GM12878 (cell line): ENCODE data around the gene TRUB1. TPM values are rescaled to one million over a fixed set of nuclear protein-coding genes. Genes with fewer than 3 reads are reported as not detected.

Source experiments
- ATAC-seq: fragments of 200-7000 bp; cut with Tn5 transposase; 3 replicates; pipeline ENCODE4 v1.9.1; 2020; ENCODE audit warnings: mild to moderate bottlenecking, moderate library complexity
- BruUV-seq: library from RNA; stranded (reverse); fragments of 400-500 nt; replicated peaks from 2 replicates; lab custom pipeline; 2021; lab: Mats Ljungman, UMichigan
- CTCF ChIA-PET: fragments of 300-600 bp; sonication (Branson Sonifier 250); formaldehyde crosslinking; extraction: SDS; loops from one replicate; lab custom pipeline; 2021; ENCODE audit warnings: inconsistent platforms; lab: Yijun Ruan, JAX
- POLR2A ChIA-PET: fragments of 350-600 bp; formaldehyde crosslinking; extraction: SDS; loops from one replicate; lab custom pipeline; 2021; ENCODE audit warnings: inconsistent platforms; lab: Charles Lee
- RAD21 ChIA-PET: fragments of 300-600 bp; sonication (Branson Sonifier 250); formaldehyde crosslinking; loops from one replicate; lab custom pipeline; 2023; ENCODE audit warnings: antibody characterized with exemption; ENCODE audit not compliant: unreplicated experiment; lab: Charles Lee
- SMC1A ChIA-PET: fragments of 300-600 bp; sonication (Branson Sonifier 250); formaldehyde crosslinking; loops from one replicate; lab custom pipeline; 2023; ENCODE audit not compliant: unreplicated experiment, uncharacterized antibody; lab: Charles Lee
- DNase-seq: peaks from one replicate; pipeline ENCODE4 v3.0.0-alpha.2; 2011; ENCODE audit warnings: low read depth, low spot score
- FAIRE-seq: peaks from 3 replicates; lab custom pipeline; 2011; peaks lifted over from hg19 to GRCh38; lab: Jason Lieb, UNC
- H2AFZ ChIP-seq: 2 replicates; pipeline ENCODE4 v1.6.0; 2011; ENCODE audit warnings: low read depth, low read length, control low read depth; ENCODE audit not compliant: control insufficient read depth
- H3K27ac ChIP-seq: 2 replicates; pipeline ENCODE4 v1.5.1; 2011; ENCODE audit warnings: control low read depth; ENCODE audit not compliant: control insufficient read depth, insufficient read depth
- H3K27me3 ChIP-seq, 2 experiments: replicated peaks in 1 of 2; 2 replicates each; pipeline versions ENCODE4 v1.6.0 to v1.6.1; 2011; ENCODE audit warnings: low read length in 1 of 2; ENCODE audit not compliant: control insufficient read depth in 2 of 2, insufficient read depth in 2 of 2
- H3K36me3 ChIP-seq, 2 experiments: 2 replicates each; pipeline ENCODE4 v1.5.1; 2011; ENCODE audit warnings: low read length in 1 of 2; ENCODE audit not compliant: control insufficient read depth in 2 of 2, insufficient read depth in 2 of 2
- H3K4me1 ChIP-seq: 2 replicates; pipeline ENCODE4 v1.6.1; 2011; ENCODE audit warnings: mild to moderate bottlenecking, low read length, moderate library complexity, mixed read lengths; ENCODE audit not compliant: control insufficient read depth, insufficient read depth
- H3K4me2 ChIP-seq: 2 replicates; pipeline ENCODE4 v1.6.0; 2011; ENCODE audit warnings: control low read depth; ENCODE audit not compliant: control insufficient read depth, insufficient read depth
- H3K4me3 ChIP-seq: fragments of 200-600 bp; sonication (generic); 2 replicates; pipeline ENCODE4 v1.5.1; 2016
- H3K79me2 ChIP-seq: 2 replicates; pipeline ENCODE4 v1.6.0; 2011; ENCODE audit warnings: low read length; ENCODE audit not compliant: control insufficient read depth, insufficient read depth
- H3K9ac ChIP-seq: 2 replicates; pipeline ENCODE4 v1.8.0; 2011; ENCODE audit warnings: low read length, control low read depth, mixed read lengths; ENCODE audit not compliant: control insufficient read depth, insufficient read depth
- H3K9me3 ChIP-seq: replicated peaks from 3 replicates; pipeline ENCODE4 v1.5.1; 2011; ENCODE audit warnings: mild to moderate bottlenecking, low read length; ENCODE audit not compliant: control insufficient read depth, insufficient read depth
- H4K20me1 ChIP-seq: 2 replicates; pipeline ENCODE4 v1.6.0; 2011; ENCODE audit not compliant: control insufficient read depth, insufficient read depth
- ATF3 ChIP-seq: IDR thresholded peaks from 2 replicates; pipeline ENCODE4 v1.6.1; 2011; ENCODE audit warnings: low read depth, mild to moderate bottlenecking, low read length, moderate library complexity, borderline replicate concordance; ENCODE audit errors: extremely low read depth
- FOXK2 ChIP-seq: fragments of 450-650 bp; IDR thresholded peaks from 2 replicates; pipeline ENCODE4 v1.6.1; 2017; ENCODE audit warnings: mild to moderate bottlenecking, moderate library complexity
- IKZF2 ChIP-seq, 2 experiments: fragments of 450-650 bp; IDR thresholded peaks; 2 replicates each; pipeline ENCODE4 v1.6.1; 2017; ENCODE audit warnings: mild to moderate bottlenecking in 2 of 2, moderate library complexity in 2 of 2
- KLF5 ChIP-seq: fragments of 450-650 bp; IDR thresholded peaks from 2 replicates; pipeline ENCODE4 v1.6.1; 2014; ENCODE audit warnings: mild to moderate bottlenecking; ENCODE audit not compliant: partially characterized antibody
- LARP7 ChIP-seq: fragments of 450-650 bp; IDR thresholded peaks from 2 replicates; pipeline ENCODE4 v1.6.1; 2017; ENCODE audit warnings: mild to moderate bottlenecking
- MYC ChIP-seq: IDR thresholded peaks from 2 replicates; pipeline ENCODE4 v1.6.1; 2011; ENCODE audit warnings: mild to moderate bottlenecking, low read length, moderate library complexity, inconsistent platforms; ENCODE audit not compliant: insufficient read depth, insufficient replicate concordance, insufficient read length, severe bottlenecking
- NKRF ChIP-seq: fragments of 450-650 bp; conservative IDR thresholded peaks from 2 replicates; pipeline ENCODE4 v1.6.1; 2017; ENCODE audit warnings: mild to moderate bottlenecking, moderate library complexity
- RBBP5 ChIP-seq: fragments of 200-600 bp; sonication (generic); conservative IDR thresholded peaks from 2 replicates; pipeline ENCODE4 v1.6.1; 2016
- RELB ChIP-seq: fragments of 450-650 bp; IDR thresholded peaks from 2 replicates; pipeline ENCODE4 v1.6.1; 2017; ENCODE audit warnings: low read depth, mild to moderate bottlenecking, moderate library complexity
- REST ChIP-seq: IDR thresholded peaks from 2 replicates; pipeline ENCODE4 v1.6.1; 2012; ENCODE audit warnings: mild to moderate bottlenecking, low read depth, low read length
- RUNX3 ChIP-seq: IDR thresholded peaks from 2 replicates; pipeline ENCODE4 v1.6.1; 2012; ENCODE audit warnings: low read length, inconsistent platforms
- SMARCA5 ChIP-seq: fragments of 450-650 bp; IDR thresholded peaks from 2 replicates; pipeline ENCODE4 v1.6.1; 2017; ENCODE audit warnings: mild to moderate bottlenecking
- TCF7 ChIP-seq: IDR thresholded peaks from 2 replicates; pipeline ENCODE4 v1.6.1; 2014; ENCODE audit warnings: antibody characterized with exemption, borderline replicate concordance
- USF1 ChIP-seq: IDR thresholded peaks from 2 replicates; pipeline ENCODE4 v1.6.1; 2011; ENCODE audit warnings: borderline replicate concordance, low read depth, mild to moderate bottlenecking, moderate library complexity, mixed read lengths, low read length; ENCODE audit not compliant: insufficient read depth; ENCODE audit errors: extremely low read length
- ZBTB33 ChIP-seq: fragments of 450-650 bp; IDR thresholded peaks from 2 replicates; pipeline ENCODE4 v1.6.1; 2017; ENCODE audit warnings: mild to moderate bottlenecking
- WGBS: methylation state at CpG from one replicate; pipeline ENCODE4 v1.1.6; 2016; ENCODE audit warnings: low lambda C conversion rate; ENCODE audit not compliant: insufficient replicate concordance, insufficient coverage; ENCODE audit errors: missing lambda C conversion rate; 5-methylcytosine and 5-hydroxymethylcytosine counted together
- in situ Hi-C: fragments of 300-500 bp; cut with MboI; formaldehyde crosslinking; loops from 9 replicates; pipeline ENCODE4 v1.14.3; 2018; ENCODE audit warnings: mixed read lengths
- intact Hi-C: fragments of 100-400 bp; cut with micrococcal nuclease; formaldehyde crosslinking; loops from one replicate; pipeline ENCODE4 v1.14.2; 2022; ENCODE audit not compliant: unreplicated experiment
- polyA plus RNA-seq, 11 experiments: library from polyadenylated mRNA; depleted of rRNA in 4 of 11; unstranded in 6 of 11; stranded (reverse) in 5 of 11; fragments of >200 nt; fragmentation: Nextera tagmentation in 4 of 11; fragmentation: Illumina TruSeq in 1 of 11; extraction: Ambion mirVana in 4 of 11; extraction: Trizol in 1 of 11; gene quantifications; 1 replicate in 1 of 11; 2 replicates in 10 of 11; pipeline versions ENCODE4 v1.2.1 to v1.2.3, GENCODE V29; 2011 to 2016; ENCODE audit warnings: inconsistent platforms in 2 of 11, missing spikeins in 2 of 11, low read depth in 1 of 11
- total RNA-seq, 4 experiments: library from RNA; depleted of rRNA in 3 of 4; stranded (reverse); fragments of >200 nt in 3 of 4; fragmentation: Illumina TruSeq in 1 of 4; extraction: Trizol in 1 of 4; gene quantifications; 2 replicates each; pipeline versions ENCODE4 v1.2.1 to v1.2.3, GENCODE V29; 2013 to 2021

TRUB1 gene
- total and polyA plus RNA-seq, 10 of the 15 experiments (the other 5 are each of a cell fraction or from before 2014, with no cell fraction given): 8.1 to 24.0 (median 15.9) TPM

GRCh38 chr10:114912470-114912859 is 25.5 kb upstream of the TRUB1 start:
- Histone ChIP-seq H3K9ac (no peak overlapping the region), H3K4me1 (peaks cover 3% of the 10 kb centered on the region; the same call in 1 of the 2 replicates), H3K36me3 (no peaks in the 10 kb centered on the region), H3K27me3 (no peaks in the 10 kb centered on the region), H3K4me3 (no peak overlapping the region), H3K4me2 (no peak overlapping the region), H3K79me2 (no peaks in the 10 kb centered on the region), H4K20me1 (no peaks in the 10 kb centered on the region), H2AFZ (no peak overlapping the region), H3K27ac (no peak overlapping the region), H3K9me3 (no peaks in the 10 kb centered on the region)
- intact Hi-C loops (no loop called here), in situ Hi-C loops (no loop called here)
- 54% methylated on average over 2 of the region's 2 CpGs for WGBS
- RAD21 ChIA-PET: no interaction called here
- POLR2A ChIA-PET: no interaction called here
- CTCF ChIA-PET: no interaction called here
- SMC1A ChIA-PET: no interaction called here
- no TSS peak for BruUV-seq
- no peak for ATAC-seq
- DNase-seq: no peak
- FAIRE-seq: no peak
- no peak for TF ChIP-seq IKZF2 (IDR thresholded peaks at IDR 0.05)
- no peak for TF ChIP-seq NKRF
- TF ChIP-seq ZBTB33: no peak
- no peak for TF ChIP-seq FOXK2
- no peak for TF ChIP-seq ATF3
- no peak for TF ChIP-seq KLF5
- no peak for TF ChIP-seq USF1
- TF ChIP-seq MYC: no peak
- TF ChIP-seq TCF7: no peak
- TF ChIP-seq RBBP5: no peak
- no peak for TF ChIP-seq RELB
- TF ChIP-seq SMARCA5: no peak
- TF ChIP-seq RUNX3: no peak
- no peak for TF ChIP-seq REST
- no peak for TF ChIP-seq LARP7
